Measurements from ENCODE around the gene RMRP. TPM values are rescaled to one million over a fixed set of nuclear protein-coding genes. Genes with fewer than 3 reads are reported as not detected.
"Not testable (repeated sequence)": the region's sequence is repeated elsewhere in the genome, so short reads cannot be mapped to it uniquely, and the experiment has no call there.

The RMRP gene
- total RNA-seq, 1 donor from 2014 or later, result 32,961 TPM

DNA sequence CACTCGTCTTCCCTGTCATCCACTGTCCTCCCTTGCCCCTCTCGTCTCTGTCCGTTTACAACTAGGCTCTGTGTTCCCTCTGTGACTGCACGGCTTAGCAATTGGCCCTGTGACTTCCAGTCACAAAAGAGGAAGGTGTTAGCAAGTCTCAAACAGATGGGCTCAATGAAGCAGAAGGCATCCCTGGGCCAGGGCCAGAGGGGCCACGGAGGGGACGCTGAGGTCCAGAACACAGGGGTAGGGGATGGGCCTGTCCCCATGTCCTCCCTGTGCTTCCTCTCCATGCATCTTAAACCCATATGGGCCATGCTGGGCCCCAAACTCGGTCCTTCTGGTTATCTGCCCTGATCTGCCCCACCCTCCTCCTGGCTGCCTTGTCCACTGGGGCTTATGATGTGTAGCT lies 39.5 kb downstream of the RMRP start, which contains the start of gene CD72:
CD72 (minus strand) TSS at position 89 of the 403 bp plus-strand sequence. CDS start 110 bp downstream, outside the sequence.
- Mint-ChIP-seq H3K27ac (ENCODE audit: unreplicated experiment) (peak within 1 kb of the TSS; percentile 11), H3K4me1 (ENCODE audit: unreplicated experiment) (peaks cover 15% of the 10 kb centered on the region), H3K9me3 (ENCODE audit: unreplicated experiment) (no peaks in the 10 kb centered on the region), H3K4me3 (ENCODE audit: unreplicated experiment) (peak within 1 kb of the TSS; percentile 80), H3K27me3 (ENCODE audit: unreplicated experiment) (peaks cover 15% of the 10 kb centered on the region), H3K36me3 (ENCODE audit: low read depth, unreplicated experiment) (no peaks in the 10 kb centered on the region)
- TF ChIP-seq, protein P1, sequence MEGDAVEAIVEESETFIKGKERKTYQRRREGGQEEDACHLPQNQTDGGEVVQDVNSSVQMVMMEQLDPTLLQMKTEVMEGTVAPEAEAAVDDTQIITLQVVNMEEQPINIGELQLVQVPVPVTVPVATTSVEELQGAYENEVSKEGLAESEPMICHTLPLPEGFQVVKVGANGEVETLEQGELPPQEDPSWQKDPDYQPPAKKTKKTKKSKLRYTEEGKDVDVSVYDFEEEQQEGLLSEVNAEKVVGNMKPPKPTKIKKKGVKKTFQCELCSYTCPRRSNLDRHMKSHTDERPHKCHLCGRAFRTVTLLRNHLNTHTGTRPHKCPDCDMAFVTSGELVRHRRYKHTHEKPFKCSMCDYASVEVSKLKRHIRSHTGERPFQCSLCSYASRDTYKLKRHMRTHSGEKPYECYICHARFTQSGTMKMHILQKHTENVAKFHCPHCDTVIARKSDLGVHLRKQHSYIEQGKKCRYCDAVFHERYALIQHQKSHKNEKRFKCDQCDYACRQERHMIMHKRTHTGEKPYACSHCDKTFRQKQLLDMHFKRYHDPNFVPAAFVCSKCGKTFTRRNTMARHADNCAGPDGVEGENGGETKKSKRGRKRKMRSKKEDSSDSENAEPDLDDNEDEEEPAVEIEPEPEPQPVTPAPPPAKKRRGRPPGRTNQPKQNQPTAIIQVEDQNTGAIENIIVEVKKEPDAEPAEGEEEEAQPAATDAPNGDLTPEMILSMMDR (IDR thresholded peaks at IDR 0.05; ENCODE audit: unreplicated experiment), result no peak
- no peak for DNase-seq (ENCODE audit: low spot score)

DNA sequence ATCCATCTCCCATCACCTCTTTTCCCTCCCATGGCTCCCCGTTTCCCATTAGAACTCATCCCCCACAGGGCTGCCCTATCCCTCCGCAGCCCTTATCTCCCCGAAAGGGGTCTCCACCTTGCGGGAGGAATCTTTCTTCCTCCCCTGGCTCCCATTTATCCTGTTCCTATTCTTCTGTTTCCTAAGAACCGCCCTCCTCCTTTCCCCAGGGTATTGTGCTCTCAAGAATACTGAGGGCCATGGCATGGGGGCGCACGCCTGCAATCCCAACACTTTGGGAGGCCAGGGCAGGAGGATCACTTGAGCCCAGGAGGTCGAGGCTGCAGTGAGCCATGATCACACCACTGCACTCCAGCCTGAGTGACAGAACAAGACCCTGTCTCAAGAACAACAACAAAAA lies 40.3 kb downstream of the RMRP start:
- H3K4me3 Mint-ChIP-seq (ENCODE audit: unreplicated experiment), result no peak overlapping the region
- DNase-seq (ENCODE audit: low spot score), result no peak
- H3K27ac Mint-ChIP-seq (ENCODE audit: unreplicated experiment), result peak overlapping the region; percentile 11
- peaks cover 15% of the 10 kb centered on the region for H3K27me3 Mint-ChIP-seq (ENCODE audit: unreplicated experiment)
- H3K36me3 Mint-ChIP-seq (ENCODE audit: low read depth, unreplicated experiment), result no peaks in the 10 kb centered on the region
- no peaks in the 10 kb centered on the region for H3K9me3 Mint-ChIP-seq (ENCODE audit: unreplicated experiment)
- H3K4me1 Mint-ChIP-seq (ENCODE audit: unreplicated experiment), result peaks cover 15% of the 10 kb centered on the region
- TF ChIP-seq, protein P1 (IDR thresholded peaks at IDR 0.05; ENCODE audit: unreplicated experiment), result no peak

DNA sequence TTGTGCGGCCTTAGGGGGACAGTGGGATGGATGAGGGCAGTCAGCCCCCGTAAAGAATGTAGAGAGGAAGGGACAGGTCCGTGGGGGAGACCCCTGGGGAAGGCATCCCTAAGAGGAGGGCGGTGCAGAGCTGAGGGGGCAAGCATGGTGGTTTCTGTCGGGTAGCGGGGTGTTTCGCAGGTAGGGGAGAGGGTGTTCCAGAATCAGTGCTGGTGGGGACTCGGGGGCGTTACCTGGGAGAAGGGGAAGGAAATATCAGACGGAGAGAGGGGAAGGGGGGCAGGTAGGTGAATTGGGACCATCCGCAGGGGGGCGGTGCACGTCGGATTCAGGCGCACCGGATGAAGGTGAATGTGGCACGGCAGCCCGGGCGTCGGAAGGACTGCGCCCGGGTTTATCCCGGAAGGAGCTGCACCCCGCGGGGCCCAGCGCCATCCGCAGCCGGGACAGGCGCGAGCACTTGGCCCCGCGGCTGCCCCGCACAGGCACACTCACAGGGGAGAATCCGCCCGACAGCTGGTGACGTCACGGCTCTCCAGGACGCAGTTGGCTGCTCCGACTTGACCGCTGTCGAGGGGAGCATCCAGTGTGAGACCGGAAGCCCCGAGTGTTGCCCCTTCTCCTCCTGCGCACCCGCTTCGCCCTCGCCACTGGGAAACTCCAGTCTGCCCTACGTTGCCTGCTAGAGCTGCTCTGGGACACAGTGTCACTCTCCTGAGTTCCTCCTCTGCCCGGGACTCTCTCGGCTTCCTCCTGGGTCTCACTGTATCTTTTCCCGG lies 40.9 kb downstream of the RMRP start:
- TF ChIP-seq, protein P1 (IDR thresholded peaks at IDR 0.05; ENCODE audit: unreplicated experiment), result no peak
- Mint-ChIP-seq H3K4me1 (ENCODE audit: unreplicated experiment) (peaks cover 15% of the 10 kb centered on the region), H3K27ac (ENCODE audit: unreplicated experiment) (peak overlapping the region; percentile 11), H3K4me3 (ENCODE audit: unreplicated experiment) (peak overlapping the region; percentile 56), H3K9me3 (ENCODE audit: unreplicated experiment) (no peaks in the 10 kb centered on the region), H3K36me3 (ENCODE audit: low read depth, unreplicated experiment) (no peaks in the 10 kb centered on the region), H3K27me3 (ENCODE audit: unreplicated experiment) (peaks cover 15% of the 10 kb centered on the region)
- DNase-seq (ENCODE audit: low spot score), result peak; percentile 43

DNA sequence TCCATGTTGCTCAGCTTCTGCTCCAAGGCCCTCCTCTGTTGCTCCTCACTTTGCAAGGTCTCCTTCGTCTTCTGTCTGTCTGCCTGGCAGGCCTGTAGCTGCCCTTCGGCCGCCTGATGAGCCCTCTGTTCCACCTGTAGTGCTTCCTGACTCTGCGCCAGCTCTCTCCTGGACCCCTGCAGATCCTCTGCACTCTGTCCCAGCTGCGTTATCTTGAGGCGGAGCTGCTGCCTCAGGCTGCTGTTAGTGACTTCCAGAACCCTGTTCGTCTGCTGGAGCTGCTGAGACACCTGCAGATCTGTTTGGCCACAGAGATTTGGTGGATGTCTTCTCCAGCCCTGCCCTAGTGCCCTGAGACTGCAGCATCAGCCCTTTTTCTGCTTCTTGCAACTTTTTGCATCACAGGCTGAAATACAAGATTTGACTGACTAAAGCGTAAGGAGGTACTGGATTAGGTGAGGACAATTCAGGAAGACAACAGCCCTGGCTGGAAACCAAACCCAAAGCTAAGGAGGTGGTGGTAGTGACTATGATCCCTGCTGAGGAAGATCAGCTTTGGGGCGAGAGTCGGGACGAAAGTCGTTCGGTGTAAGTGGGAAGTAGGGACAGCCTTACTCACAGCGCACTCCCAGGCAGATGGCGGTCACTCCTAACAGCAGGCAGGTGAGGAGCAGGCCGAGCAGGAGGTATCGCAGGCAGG lies 41.7 kb downstream of the RMRP start:
- H3K27me3 Mint-ChIP-seq (ENCODE audit: unreplicated experiment), result peaks cover 15% of the 10 kb centered on the region
- TF ChIP-seq, protein P1 (IDR thresholded peaks at IDR 0.05; ENCODE audit: unreplicated experiment), result no peak
- no peak for DNase-seq (ENCODE audit: low spot score)
- peaks cover 15% of the 10 kb centered on the region for H3K4me1 Mint-ChIP-seq (ENCODE audit: unreplicated experiment)
- H3K27ac Mint-ChIP-seq (ENCODE audit: unreplicated experiment), result no peak overlapping the region
- H3K4me3 Mint-ChIP-seq (ENCODE audit: unreplicated experiment), result peak overlapping the region; percentile 6
- H3K9me3 Mint-ChIP-seq (ENCODE audit: unreplicated experiment), result no peaks in the 10 kb centered on the region
- no peaks in the 10 kb centered on the region for H3K36me3 Mint-ChIP-seq (ENCODE audit: low read depth, unreplicated experiment)

GRCh38 chr9:35612843-35613242 lies 45.0 kb downstream of the RMRP start:
- H3K27me3 Mint-ChIP-seq (ENCODE audit: unreplicated experiment), result peaks cover 7% of the 10 kb centered on the region
- H3K4me1 Mint-ChIP-seq (ENCODE audit: unreplicated experiment), result peaks cover 10% of the 10 kb centered on the region
- no peak overlapping the region for H3K4me3 Mint-ChIP-seq (ENCODE audit: unreplicated experiment)
- no peak overlapping the region for H3K27ac Mint-ChIP-seq (ENCODE audit: unreplicated experiment)
- no peak for DNase-seq (ENCODE audit: low spot score)
- peaks cover 1% of the 10 kb centered on the region for H3K36me3 Mint-ChIP-seq (ENCODE audit: low read depth, unreplicated experiment)
- TF ChIP-seq, protein P1 (IDR thresholded peaks at IDR 0.05; ENCODE audit: unreplicated experiment), result no peak
- H3K9me3 Mint-ChIP-seq (ENCODE audit: unreplicated experiment), result no peaks in the 10 kb centered on the region

DNA sequence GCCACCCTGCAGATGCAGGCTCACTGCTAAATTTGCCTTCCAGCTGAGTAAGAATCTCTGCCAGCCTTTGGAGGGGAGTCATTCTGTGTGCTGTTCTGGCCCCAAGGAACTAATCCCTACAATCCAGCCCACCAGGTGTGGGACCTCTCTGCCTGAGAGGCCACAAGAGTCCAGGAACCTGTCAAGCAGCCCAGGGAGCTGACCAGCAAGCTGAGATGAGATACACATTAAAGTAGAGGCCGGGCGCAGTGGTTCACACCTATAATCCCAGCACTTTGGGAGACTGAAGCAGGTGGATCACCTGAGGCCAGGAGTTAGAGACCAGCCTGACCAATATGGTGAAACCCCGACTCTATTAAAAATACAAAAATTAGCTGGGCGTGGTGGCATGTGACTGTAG lies 45.8 kb downstream of the RMRP start:
- H3K27me3 Mint-ChIP-seq (ENCODE audit: unreplicated experiment); H3K36me3 Mint-ChIP-seq (ENCODE audit: low read depth, unreplicated experiment); H3K9me3 Mint-ChIP-seq (ENCODE audit: unreplicated experiment); H3K4me3 Mint-ChIP-seq (ENCODE audit: unreplicated experiment); H3K27ac Mint-ChIP-seq (ENCODE audit: unreplicated experiment); DNase-seq (ENCODE audit: low spot score); H3K4me1 Mint-ChIP-seq (ENCODE audit: unreplicated experiment): not testable (repeated sequence)
